GM19438 (cell line): ENCODE results near the gene PAM16.

Experiments
- ATAC-seq: cut with Tn5 transposase; IDR thresholded peaks from one replicate; pipeline ENCODE4 v1.9.1; 2021; ENCODE audit warnings: low read depth; ENCODE audit not compliant: unreplicated experiment

The PAM16 gene

DNA sequence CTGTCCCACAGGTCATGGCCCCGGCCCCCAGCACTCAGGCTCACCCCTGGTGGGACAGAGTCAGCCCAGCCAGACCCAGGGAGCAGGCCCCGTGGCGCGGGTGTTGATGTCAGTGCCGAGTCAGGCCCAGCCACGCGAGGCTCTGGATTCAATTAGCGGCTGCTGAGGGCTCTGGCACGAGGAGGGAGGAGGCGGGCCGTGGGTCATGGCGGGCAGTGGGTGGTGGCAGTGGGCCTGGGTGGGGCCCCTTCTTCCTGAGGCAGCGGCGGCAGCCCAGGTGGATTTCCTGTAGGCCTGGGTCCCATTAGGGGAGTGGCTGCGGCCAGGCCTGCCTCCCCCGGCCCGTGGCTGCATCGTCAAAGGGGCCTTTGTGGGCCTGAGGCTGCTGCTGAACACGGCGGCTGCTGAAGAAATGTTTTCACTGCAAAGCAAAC is 33.4 kb upstream of the PAM16 start:
- ATAC-seq = no peak

- no peak for ATAC-seq
Observed at GRCh38 chr16:4383591-4384444, 32.7 kb upstream of the PAM16 start.

DNA sequence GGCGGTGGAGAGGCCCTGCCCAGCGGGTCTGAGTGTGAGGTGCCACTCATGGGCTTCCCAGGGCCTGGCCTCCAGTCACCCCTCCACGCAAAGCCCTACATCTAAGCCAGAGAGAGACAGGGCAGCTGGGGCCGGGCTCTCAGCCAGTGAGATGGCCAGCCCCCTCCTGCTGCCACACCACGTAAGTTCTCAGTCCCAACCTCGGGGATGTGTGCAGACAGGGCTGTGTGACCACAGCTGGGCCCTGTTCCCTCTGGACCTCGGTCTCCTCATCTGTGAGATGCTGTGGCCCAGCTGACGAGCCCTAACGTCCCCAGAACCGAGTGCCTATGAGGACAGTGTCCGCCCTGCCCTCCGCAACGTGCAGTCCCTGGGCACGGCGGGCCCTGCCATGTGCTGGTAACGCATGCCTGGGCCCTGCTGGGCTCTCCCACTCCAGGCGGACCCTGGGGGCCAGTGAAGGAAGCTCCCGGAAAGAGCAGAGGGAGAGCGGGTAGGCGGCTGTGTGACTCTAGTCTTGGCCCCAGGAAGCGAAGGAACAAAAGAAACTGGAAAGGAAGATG is 31.8 kb upstream of the PAM16 start:
- no peak for ATAC-seq

DNA sequence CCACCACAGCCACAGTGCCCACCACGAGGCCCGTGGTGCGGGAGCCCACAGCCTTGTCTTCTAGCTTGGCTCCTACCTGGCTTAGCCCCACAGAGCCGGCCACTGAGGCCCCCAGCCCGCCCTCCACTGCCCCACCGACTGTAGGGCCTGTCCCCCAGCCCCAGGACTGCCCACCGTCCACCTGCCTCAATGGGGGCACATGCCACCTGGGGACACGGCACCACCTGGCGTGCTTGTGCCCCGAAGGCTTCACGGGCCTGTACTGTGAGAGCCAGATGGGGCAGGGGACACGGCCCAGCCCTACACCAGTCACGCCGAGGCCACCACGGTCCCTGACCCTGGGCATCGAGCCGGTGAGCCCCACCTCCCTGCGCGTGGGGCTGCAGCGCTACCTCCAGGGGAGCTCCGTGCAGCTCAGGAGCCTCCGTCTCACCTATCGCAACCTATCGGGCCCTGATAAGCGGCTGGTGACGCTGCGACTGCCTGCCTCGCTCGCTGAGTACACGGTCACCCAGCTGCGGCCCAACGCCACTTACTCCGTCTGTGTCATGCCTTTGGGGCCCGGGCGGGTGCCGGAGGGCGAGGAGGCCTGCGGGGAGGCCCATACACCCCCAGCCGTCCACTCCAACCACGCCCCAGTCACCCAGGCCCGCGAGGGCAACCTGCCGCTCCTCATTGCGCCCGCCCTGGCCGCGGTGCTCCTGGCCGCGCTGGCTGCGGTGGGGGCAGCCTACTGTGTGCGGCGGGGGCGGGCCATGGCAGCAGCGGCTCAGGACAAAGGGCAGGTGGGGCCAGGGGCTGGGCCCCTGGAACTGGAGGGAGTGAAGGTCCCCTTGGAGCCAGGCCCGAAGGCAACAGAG is 31.0 kb upstream of the PAM16 start:
- no peak for ATAC-seq

DNA sequence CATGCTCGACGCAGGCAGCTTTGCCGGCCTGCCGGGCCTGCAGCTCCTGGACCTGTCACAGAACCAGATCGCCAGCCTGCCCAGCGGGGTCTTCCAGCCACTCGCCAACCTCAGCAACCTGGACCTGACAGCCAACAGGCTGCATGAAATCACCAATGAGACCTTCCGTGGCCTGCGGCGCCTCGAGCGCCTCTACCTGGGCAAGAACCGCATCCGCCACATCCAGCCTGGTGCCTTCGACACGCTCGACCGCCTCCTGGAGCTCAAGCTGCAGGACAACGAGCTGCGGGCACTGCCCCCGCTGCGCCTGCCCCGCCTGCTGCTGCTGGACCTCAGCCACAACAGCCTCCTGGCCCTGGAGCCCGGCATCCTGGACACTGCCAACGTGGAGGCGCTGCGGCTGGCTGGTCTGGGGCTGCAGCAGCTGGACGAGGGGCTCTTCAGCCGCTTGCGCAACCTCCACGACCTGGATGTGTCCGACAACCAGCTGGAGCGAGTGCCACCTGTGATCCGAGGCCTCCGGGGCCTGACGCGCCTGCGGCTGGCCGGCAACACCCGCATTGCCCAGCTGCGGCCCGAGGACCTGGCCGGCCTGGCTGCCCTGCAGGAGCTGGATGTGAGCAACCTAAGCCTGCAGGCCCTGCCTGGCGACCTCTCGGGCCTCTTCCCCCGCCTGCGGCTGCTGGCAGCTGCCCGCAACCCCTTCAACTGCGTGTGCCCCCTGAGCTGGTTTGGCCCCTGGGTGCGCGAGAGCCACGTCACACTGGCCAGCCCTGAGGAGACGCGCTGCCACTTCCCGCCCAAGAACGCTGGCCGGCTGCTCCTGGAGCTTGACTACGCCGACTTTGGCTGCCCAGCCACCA is 30.2 kb upstream of the PAM16 start:
- ATAC-seq = no peak

GRCh38 chr16:4380119-4381063 is 29.3 kb upstream of the PAM16 start:
- ATAC-seq = no peak

GRCh38 chr16:4378999-4379690 is 28.0 kb upstream of the PAM16 start:
- ATAC-seq = no peak

DNA sequence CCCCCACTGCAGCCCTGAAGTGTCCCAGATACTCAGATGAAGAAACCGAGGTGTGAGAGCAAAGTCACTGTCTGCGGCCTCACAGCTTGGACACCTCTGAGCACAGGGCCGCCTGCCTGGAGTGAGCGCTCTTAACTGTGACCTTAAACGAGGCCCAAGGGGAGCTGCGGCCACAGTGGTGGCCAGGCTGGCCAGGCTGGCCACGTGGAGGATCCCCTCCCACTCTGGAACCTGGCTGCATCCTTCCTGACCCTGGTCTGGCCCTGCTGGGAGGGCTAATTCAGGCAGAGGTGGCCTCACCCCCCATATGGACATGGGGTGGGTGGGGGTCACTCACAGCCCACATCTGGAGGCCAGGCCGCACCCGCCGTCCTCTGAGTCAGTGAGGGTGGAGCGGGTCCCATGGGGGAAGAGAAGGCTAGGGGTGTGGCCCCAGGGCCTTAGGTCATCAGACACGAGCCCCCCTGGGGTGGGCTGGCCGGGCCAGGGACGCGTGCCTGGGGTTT is 27.1 kb upstream of the PAM16 start:
- ATAC-seq = no peak

- ATAC-seq = no peak
Observed at GRCh38 chr16:4377573-4378154, 26.5 kb upstream of the PAM16 start.

- no peak for ATAC-seq
Observed at GRCh38 chr16:4376893-4377572, 25.9 kb upstream of the PAM16 start.

DNA sequence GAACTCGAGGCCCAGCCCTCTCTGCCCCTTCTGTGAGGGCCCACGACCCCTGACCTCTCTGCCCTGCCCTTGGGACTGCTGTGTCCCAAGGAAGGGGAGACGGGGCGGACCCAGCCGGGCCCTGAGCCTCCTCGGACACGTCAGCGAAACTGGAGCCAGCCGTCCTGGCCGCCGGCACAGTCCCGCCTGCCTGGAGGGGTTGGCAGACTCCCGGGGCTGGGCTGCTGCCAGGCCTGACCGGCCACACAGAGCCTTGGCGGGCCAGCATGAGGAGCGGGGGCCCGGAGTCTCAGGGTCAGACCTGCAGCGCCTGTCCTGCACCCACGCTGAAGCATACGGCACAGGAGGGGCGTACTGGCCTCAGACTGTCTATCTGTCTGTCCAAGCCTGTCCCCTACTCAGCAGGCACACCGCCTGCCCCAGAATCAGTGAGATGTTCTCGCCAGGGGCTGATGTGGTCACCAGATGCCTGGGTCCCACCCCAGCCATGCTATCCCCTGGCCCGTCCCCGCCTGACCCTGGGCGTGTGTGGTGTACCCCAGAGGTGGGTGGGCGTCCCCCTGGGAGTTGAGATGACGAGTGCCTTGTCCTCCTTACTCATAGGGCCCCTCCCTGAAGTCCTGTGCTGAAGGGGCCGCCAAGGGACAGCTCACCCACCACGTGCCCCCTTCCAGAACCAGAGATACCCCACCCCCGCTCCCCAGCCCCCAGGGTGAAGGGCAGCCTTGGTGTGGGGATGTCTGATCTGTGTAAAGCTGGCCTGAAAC is 25.2 kb upstream of the PAM16 start:
- no peak for ATAC-seq

GRCh38 chr16:4375717-4376116 is 24.6 kb upstream of the PAM16 start:
- no peak for ATAC-seq

GRCh38 chr16:4373909-4374742 is 23.0 kb upstream of the PAM16 start:
- ATAC-seq = no peak

- ATAC-seq = no peak
Observed at GRCh38 chr16:4373356-4373908, 22.3 kb upstream of the PAM16 start.

DNA sequence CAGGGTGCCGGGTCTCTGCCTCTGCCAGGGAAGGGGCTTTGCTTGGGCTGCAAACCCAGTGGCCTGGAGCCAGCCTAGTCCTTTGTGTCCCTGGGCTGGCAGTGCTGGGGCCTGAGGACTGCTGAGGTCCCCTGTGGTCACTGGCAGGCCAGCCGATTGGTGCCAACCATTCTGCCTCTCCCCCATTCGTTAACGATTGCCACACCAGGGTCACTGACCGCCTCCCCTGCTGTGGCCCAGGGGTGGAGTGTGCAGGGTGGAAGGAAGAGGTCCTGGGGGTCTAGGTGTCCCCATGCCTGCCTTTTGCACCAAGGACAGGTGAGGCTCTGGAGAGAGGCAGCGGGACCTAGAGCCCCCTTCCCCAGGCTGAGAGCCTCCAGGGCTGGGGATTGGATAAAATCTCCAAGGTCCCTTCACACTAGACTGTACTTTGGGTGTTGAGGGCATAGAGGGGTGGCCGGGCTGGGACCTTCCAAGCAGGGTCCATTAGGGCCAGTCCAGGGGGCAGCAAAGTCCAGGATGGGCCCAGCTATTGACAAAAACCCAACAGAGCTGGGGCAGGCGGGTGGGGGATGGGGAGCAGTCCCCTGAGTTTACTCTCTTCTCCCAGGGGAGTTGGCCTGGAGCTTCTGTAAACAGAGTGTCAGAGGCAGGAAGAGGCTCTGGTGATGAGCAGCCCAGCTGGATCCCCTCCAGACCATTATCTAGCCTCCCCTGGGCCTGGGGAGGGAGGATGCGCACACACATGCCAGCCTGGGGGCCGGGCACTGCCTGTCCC is 21.6 kb upstream of the PAM16 start:
- no peak for ATAC-seq
